Measurements from ENCODE around the gene IGSF9B. TPM values are rescaled to one million over a fixed set of nuclear protein-coding genes. Genes with fewer than 3 reads are reported as not detected.

Gene IGSF9B
- total and polyA plus RNA-seq, 4 donors, result 0.07 to 0.33 (median 0.09) TPM; not detected in 1

- TF ChIP-seq, protein P1, sequence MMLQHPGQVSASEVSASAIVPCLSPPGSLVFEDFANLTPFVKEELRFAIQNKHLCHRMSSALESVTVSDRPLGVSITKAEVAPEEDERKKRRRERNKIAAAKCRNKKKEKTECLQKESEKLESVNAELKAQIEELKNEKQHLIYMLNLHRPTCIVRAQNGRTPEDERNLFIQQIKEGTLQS (IDR thresholded peaks at IDR 0.05), result no peak
- TF ChIP-seq HNF4A (conservative IDR thresholded peaks at IDR 0.05) (no peak), RAD21 (IDR thresholded peaks at IDR 0.05) (no peak), NR2F2 (IDR thresholded peaks at IDR 0.05) (no peak), FOXA1 (IDR thresholded peaks at IDR 0.05) (no peak), SP1 (IDR thresholded peaks at IDR 0.05) (no peak), JUND (IDR thresholded peaks at IDR 0.05) (no peak), RXRA (IDR thresholded peaks at IDR 0.05) (no peak), GABPA (IDR thresholded peaks at IDR 0.05 in 1 of 2, conservative IDR thresholded peaks at IDR 0.05 in 1 of 2) (no peak), EGR1 (IDR thresholded peaks at IDR 0.05; ENCODE audit: low read depth in 2 of 2) (no peak)
Observed at GRCh38 chr11:133966172-133966651, 9.4 kb upstream of the IGSF9B start (continued).

- H3K4me3 ChIP-seq (ENCODE audit: low read depth in 1 of 3, low read length in 3 of 3), result no peak overlapping the region
- WGBS, result 66% methylated on average over 10 of the region's 10 CpGs
- no peak overlapping the region for H3K9ac ChIP-seq (ENCODE audit: low read depth in 1 of 2, low read length in 2 of 2)
- TF ChIP-seq EGR1 (IDR thresholded peaks at IDR 0.05; ENCODE audit: low read depth in 2 of 2) (no peak), RXRA (IDR thresholded peaks at IDR 0.05) (no peak), TAF1 (conservative IDR thresholded peaks at IDR 0.05) (no peak), CTCF (IDR thresholded peaks at IDR 0.05; ENCODE audit: low read depth, low read length, missing input control) (no peak), FOXA1 (IDR thresholded peaks at IDR 0.05) (no peak), FOXA2 (IDR thresholded peaks at IDR 0.05) (no peak), NR2F2 (IDR thresholded peaks at IDR 0.05) (no peak)
- TF ChIP-seq, protein P2, sequence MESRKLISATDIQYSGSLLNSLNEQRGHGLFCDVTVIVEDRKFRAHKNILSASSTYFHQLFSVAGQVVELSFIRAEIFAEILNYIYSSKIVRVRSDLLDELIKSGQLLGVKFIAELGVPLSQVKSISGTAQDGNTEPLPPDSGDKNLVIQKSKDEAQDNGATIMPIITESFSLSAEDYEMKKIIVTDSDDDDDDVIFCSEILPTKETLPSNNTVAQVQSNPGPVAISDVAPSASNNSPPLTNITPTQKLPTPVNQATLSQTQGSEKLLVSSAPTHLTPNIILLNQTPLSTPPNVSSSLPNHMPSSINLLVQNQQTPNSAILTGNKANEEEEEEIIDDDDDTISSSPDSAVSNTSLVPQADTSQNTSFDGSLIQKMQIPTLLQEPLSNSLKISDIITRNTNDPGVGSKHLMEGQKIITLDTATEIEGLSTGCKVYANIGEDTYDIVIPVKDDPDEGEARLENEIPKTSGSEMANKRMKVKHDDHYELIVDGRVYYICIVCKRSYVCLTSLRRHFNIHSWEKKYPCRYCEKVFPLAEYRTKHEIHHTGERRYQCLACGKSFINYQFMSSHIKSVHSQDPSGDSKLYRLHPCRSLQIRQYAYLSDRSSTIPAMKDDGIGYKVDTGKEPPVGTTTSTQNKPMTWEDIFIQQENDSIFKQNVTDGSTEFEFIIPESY (IDR thresholded peaks at IDR 0.05), result no peak
- peaks cover 0 to 5% (median 2%) of the 10 kb centered on the region in 4 donors for H3K27me3 ChIP-seq (ENCODE audit: control insufficient read depth in 4 of 4, insufficient read depth in 4 of 4, low read length in 3 of 4)
- no peaks in the 10 kb centered on the region for H3K36me3 ChIP-seq (ENCODE audit: control insufficient read depth in 4 of 4, insufficient read depth in 3 of 4, low read depth in 1 of 4, low read length in 3 of 4)
- no peaks in the 10 kb centered on the region for H3K9me3 ChIP-seq (ENCODE audit: control insufficient read depth in 4 of 4, low read length in 3 of 4)
- no peaks in the 10 kb centered on the region for H3K4me1 ChIP-seq (ENCODE audit: control insufficient read depth in 4 of 4, insufficient read depth in 4 of 4, low read length in 3 of 4)
- no peak for DNase-seq (ENCODE audit: low spot score)
- no peak overlapping the region for H3K27ac ChIP-seq (ENCODE audit: low read depth in 1 of 2, low read length in 2 of 2)
Observed at GRCh38 chr11:133965031-133965601, 8.3 kb upstream of the IGSF9B start.

GRCh38 chr11:133964356-133964755 is 7.6 kb upstream of the IGSF9B start:
- WGBS, result 81% methylated on average over 7 of the region's 7 CpGs
- DNase-seq (ENCODE audit: low spot score), result no peak
- Histone ChIP-seq H3K27me3 (ENCODE audit: control insufficient read depth in 4 of 4, insufficient read depth in 4 of 4, low read length in 3 of 4) (peaks cover 0 to 8% (median 2%) of the 10 kb centered on the region in 4 donors), H3K4me3 (ENCODE audit: low read depth in 1 of 3, low read length in 3 of 3) (no peak overlapping the region), H3K9me3 (ENCODE audit: control insufficient read depth in 4 of 4, low read length in 3 of 4) (no peaks in the 10 kb centered on the region), H3K36me3 (ENCODE audit: control insufficient read depth in 4 of 4, insufficient read depth in 3 of 4, low read depth in 1 of 4, low read length in 3 of 4) (no peaks in the 10 kb centered on the region), H3K4me1 (ENCODE audit: control insufficient read depth in 4 of 4, insufficient read depth in 4 of 4, low read length in 3 of 4) (no peaks in the 10 kb centered on the region), H3K9ac (ENCODE audit: low read depth in 1 of 2, low read length in 2 of 2) (no peak overlapping the region), H3K27ac (ENCODE audit: low read depth in 1 of 2, low read length in 2 of 2) (no peak overlapping the region)
- TF ChIP-seq MAX (IDR thresholded peaks at IDR 0.05) (no peak), FOXA2 (IDR thresholded peaks at IDR 0.05) (no peak), HNF4G (IDR thresholded peaks at IDR 0.05) (no peak), EGR1 (IDR thresholded peaks at IDR 0.05; ENCODE audit: low read depth in 2 of 2) (no peak), HNF4A (conservative IDR thresholded peaks at IDR 0.05) (no peak), JUND (IDR thresholded peaks at IDR 0.05) (no peak), CTCF (IDR thresholded peaks at IDR 0.05; ENCODE audit: low read depth, low read length, missing input control) (no peak), NR2F2 (IDR thresholded peaks at IDR 0.05) (no peak), SP1 (IDR thresholded peaks at IDR 0.05) (no peak), TAF1 (conservative IDR thresholded peaks at IDR 0.05) (no peak), YY1 (IDR thresholded peaks at IDR 0.05) (no peak), RXRA (IDR thresholded peaks at IDR 0.05) (no peak), FOXA1 (IDR thresholded peaks at IDR 0.05) (no peak)
- TF ChIP-seq, protein P2 (IDR thresholded peaks at IDR 0.05), result no peak

Measured in liver (tissue), 9 donors.